K562 (cell line): Measurements from ENCODE around the gene COPB2. TPM values are rescaled to one million over a fixed set of nuclear protein-coding genes. Genes with fewer than 3 reads are reported as not detected.

ENCODE experiments used
- ARID1B ChIP-seq: fragments of 450-650 bp; IDR thresholded peaks from 2 replicates; pipeline ENCODE4 v1.6.1; 2016; ENCODE audit warnings: antibody characterized with exemption, mild to moderate bottlenecking, inconsistent platforms
- ATF1 ChIP-seq, 2 experiments: fragments of 450-650 bp in 1 of 2; IDR thresholded peaks; 2 replicates each; pipeline ENCODE4 v1.6.1; 2016; ENCODE audit warnings: missing compliant biosample characterization in 1 of 2, missing genetic modification characterization in 1 of 2
- ATF7 ChIP-seq: fragments of 450-650 bp; IDR thresholded peaks from 2 replicates; pipeline ENCODE4 v1.7.1; 2014; ENCODE audit warnings: mild to moderate bottlenecking, moderate library complexity
- CCNT2 ChIP-seq: IDR thresholded peaks from 2 replicates; pipeline ENCODE4 v1.6.1; 2011; ENCODE audit warnings: borderline replicate concordance, low read depth, mild to moderate bottlenecking, moderate library complexity, mixed read lengths, low read length; ENCODE audit not compliant: insufficient read length; ENCODE audit errors: extremely low read depth
- CXXC5 ChIP-seq: fragments of 250-450 bp; sonication (Bioruptor Pico); IDR thresholded peaks from 2 replicates; pipeline ENCODE4 v1.8.0; 2022; ENCODE audit warnings: inconsistent platforms, mild to moderate bottlenecking, moderate library complexity
- ELF1 ChIP-seq: fragments of 200-800 bp; sonication (Bioruptor generic); IDR thresholded peaks from 2 replicates; pipeline ENCODE4 v1.6.1; 2016; ENCODE audit warnings: missing genetic modification characterization, missing compliant biosample characterization
- ELF2 ChIP-seq: fragments of 250-450 bp; sonication (Bioruptor Pico); IDR thresholded peaks from 2 replicates; pipeline ENCODE4 v1.5.0; 2021; ENCODE audit warnings: mild to moderate bottlenecking
- GATAD2B ChIP-seq: fragments of 450-650 bp; IDR thresholded peaks from 2 replicates; pipeline ENCODE4 v1.6.1; 2017; ENCODE audit warnings: mild to moderate bottlenecking, borderline replicate concordance
- HMGXB4 ChIP-seq: sonication (generic); formaldehyde crosslinking; IDR thresholded peaks from 2 replicates; pipeline ENCODE4 v1.8.1; 2023; ENCODE audit warnings: mild to moderate bottlenecking, missing genetic modification reagents
- IRF1 ChIP-seq: sonication (generic); formaldehyde crosslinking; IDR thresholded peaks from 2 replicates; pipeline ENCODE4 v1.8.0; 2022; ENCODE audit warnings: missing genetic modification reagents, mild to moderate bottlenecking, borderline replicate concordance
- L3MBTL2 ChIP-seq: fragments of 450-650 bp; IDR thresholded peaks from 2 replicates; pipeline ENCODE4 v1.6.1; 2016; ENCODE audit warnings: mild to moderate bottlenecking, moderate library complexity
- MTA3 ChIP-seq: fragments of 450-650 bp; formaldehyde crosslinking; IDR thresholded peaks from 2 replicates; pipeline ENCODE4 v1.6.1; 2017; ENCODE audit warnings: mild to moderate bottlenecking, borderline replicate concordance
- MYNN ChIP-seq, 2 experiments: sonication (generic); formaldehyde crosslinking in 1 of 2; IDR thresholded peaks; 2 replicates each; pipeline versions ENCODE4 v1.5.0 to v1.6.1; 2016 to 2020; ENCODE audit warnings: antibody characterized with exemption in 1 of 2, missing genetic modification reagents in 1 of 2
- NCOA2 ChIP-seq, 2 experiments: fragments of 450-650 bp; IDR thresholded peaks; 2 replicates each; pipeline ENCODE4 v1.6.1; 2018; ENCODE audit warnings: mild to moderate bottlenecking in 2 of 2, moderate library complexity in 1 of 2; ENCODE audit not compliant: partially characterized antibody in 2 of 2
- PHF8 ChIP-seq: fragments of 200-600 bp; sonication (generic); IDR thresholded peaks from 2 replicates; pipeline ENCODE4 v1.6.1; 2012; ENCODE audit warnings: mixed run types, mild to moderate bottlenecking, inconsistent platforms, low read length, moderate library complexity, borderline replicate concordance
- RUNX1 ChIP-seq: sonication (generic); IDR thresholded peaks from 2 replicates; pipeline ENCODE4 v1.6.1; 2016; ENCODE audit warnings: antibody characterized with exemption, low read depth
- SP1 ChIP-seq: sonication (generic); formaldehyde crosslinking; IDR thresholded peaks from 2 replicates; pipeline ENCODE4 v1.8.1; 2022; ENCODE audit warnings: mild to moderate bottlenecking, missing genetic modification reagents
- ZBTB8A ChIP-seq: fragments of 450-650 bp; IDR thresholded peaks from 2 replicates; pipeline ENCODE4 v1.6.1; 2018; ENCODE audit warnings: mild to moderate bottlenecking, moderate library complexity; ENCODE audit not compliant: partially characterized antibody
- ZC3H11A ChIP-seq: IDR thresholded peaks from 2 replicates; pipeline ENCODE4 v1.6.1; 2012; ENCODE audit warnings: low read depth, low read length, improper control_type of control experiment
- ZNF24 ChIP-seq: fragments of 450-650 bp; IDR thresholded peaks from 2 replicates; pipeline ENCODE4 v1.6.1; 2016
- ZNF263 ChIP-seq: sonication (generic); formaldehyde crosslinking; IDR thresholded peaks from 2 replicates; pipeline ENCODE4 v1.8.0; 2022; ENCODE audit warnings: mild to moderate bottlenecking, missing genetic modification reagents, borderline replicate concordance
- ZNF3 ChIP-seq: fragments of 250-450 bp; sonication (Bioruptor Pico); IDR thresholded peaks from 2 replicates; pipeline ENCODE4 v1.5.0; 2021; ENCODE audit warnings: mild to moderate bottlenecking, moderate library complexity
- polyA plus RNA-seq, 8 experiments: library from polyadenylated mRNA; depleted of rRNA in 4 of 8; stranded (reverse) in 5 of 8; unstranded in 3 of 8; fragments of >200 nt; fragmentation: Nextera tagmentation in 2 of 8; fragmentation: Illumina TruSeq in 1 of 8; extraction: Ambion mirVana in 2 of 8; extraction: Trizol in 1 of 8; gene quantifications; 2 replicates each; pipeline versions ENCODE4 v1.2.1 to v1.2.3, GENCODE V29; 2011 to 2014; ENCODE audit warnings: inconsistent platforms in 1 of 8, missing spikeins in 1 of 8
- total RNA-seq, 7 experiments: library from RNA; depleted of rRNA in 6 of 7; stranded (reverse); fragments of >200 nt in 6 of 7; fragmentation: Illumina TruSeq in 2 of 7; extraction: Trizol in 2 of 7; gene quantifications; 2 replicates each; pipeline versions ENCODE4 v1.2.1 to v1.2.3, GENCODE V29; 2011 to 2021; ENCODE audit warnings: low replicate concordance in 1 of 7
- TF ChIP-seq, protein P1 (sequence below): IDR thresholded peaks from 2 replicates; pipeline ENCODE4 v1.6.1; 2011; ENCODE audit warnings: borderline replicate concordance, low read depth, mild to moderate bottlenecking, moderate library complexity, low read length; ENCODE audit not compliant: insufficient read depth, poor library complexity, severe bottlenecking

COPB2 gene
- total and polyA plus RNA-seq, 9 of the 15 experiments (the other 6 are each of a cell fraction or from before 2014, with no cell fraction given), result 64.3 to 189 (median 130) TPM

GRCh38 chr3:139329364-139329850, 60.0 kb downstream of the COPB2 start (continued):
- TF ChIP-seq CCNT2 (peak; percentile 64), L3MBTL2 (peak; percentile 34; the same call in 1 of the 2 replicates), HMGXB4 (CRISPR knock-in tag) (0 out of 2 replicates have a peak, but pooled peaks have one; percentile 21), ARID1B (peak; percentile 46; the same call in 1 of the 2 replicates), RUNX1 (0 out of 2 replicates have a peak, but pooled peaks have one; percentile 67), MYNN (IDR thresholded peaks at IDR 0.05) (peak; percentile 56; the same call in 1 of the 2 replicates), MYNN (CRISPR knock-in tag; IDR thresholded peaks at IDR 0.05) (no peak), PHF8 (no peak), ATF7 (peak; percentile 60), ZBTB8A (no peak), NCOA2 (IDR thresholded peaks at IDR 0.05; ENCODE audit: partially characterized antibody in 2 of 2) (no peak), GATAD2B (peak; percentile 45; the same call in 1 of the 2 replicates), SP1 (CRISPR knock-in tag) (peak; percentile 74), ZC3H11A (no peak), IRF1 (no peak), ZNF3 (CRISPR knock-in tag) (no peak), CXXC5 (CRISPR knock-in tag) (peak; percentile 80), ELF2 (CRISPR knock-in tag) (peak; percentile 44; the same call in 1 of the 2 replicates), ZNF263 (CRISPR knock-in tag) (peak; percentile 96), ZNF24 (peak; percentile 51; the same call in 1 of the 2 replicates), ELF1 (peak; percentile 88), MTA3 (peak; percentile 31; the same call in 1 of the 2 replicates), ATF1 (CRISPR knock-in tag; IDR thresholded peaks at IDR 0.05) (no peak), ATF1 (tag; IDR thresholded peaks at IDR 0.05) (peak; percentile 71)
- TF ChIP-seq, protein P1, sequence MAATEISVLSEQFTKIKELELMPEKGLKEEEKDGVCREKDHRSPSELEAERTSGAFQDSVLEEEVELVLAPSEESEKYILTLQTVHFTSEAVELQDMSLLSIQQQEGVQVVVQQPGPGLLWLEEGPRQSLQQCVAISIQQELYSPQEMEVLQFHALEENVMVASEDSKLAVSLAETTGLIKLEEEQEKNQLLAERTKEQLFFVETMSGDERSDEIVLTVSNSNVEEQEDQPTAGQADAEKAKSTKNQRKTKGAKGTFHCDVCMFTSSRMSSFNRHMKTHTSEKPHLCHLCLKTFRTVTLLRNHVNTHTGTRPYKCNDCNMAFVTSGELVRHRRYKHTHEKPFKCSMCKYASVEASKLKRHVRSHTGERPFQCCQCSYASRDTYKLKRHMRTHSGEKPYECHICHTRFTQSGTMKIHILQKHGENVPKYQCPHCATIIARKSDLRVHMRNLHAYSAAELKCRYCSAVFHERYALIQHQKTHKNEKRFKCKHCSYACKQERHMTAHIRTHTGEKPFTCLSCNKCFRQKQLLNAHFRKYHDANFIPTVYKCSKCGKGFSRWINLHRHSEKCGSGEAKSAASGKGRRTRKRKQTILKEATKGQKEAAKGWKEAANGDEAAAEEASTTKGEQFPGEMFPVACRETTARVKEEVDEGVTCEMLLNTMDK, result peak; percentile 88
